Measurements from ENCODE around the gene GLRX. TPM values are rescaled to one million over a fixed set of nuclear protein-coding genes. Genes with fewer than 3 reads are reported as not detected.
A peak's percentile ranks its signal among the peaks of the same experiment; 100 is the strongest.

GLRX gene
- total and polyA plus RNA-seq, 2 of the 13 experiments (the other 11 are each of a cell fraction or from before 2014, with no cell fraction given): 63.8 to 499 TPM

GRCh38 chr5:95862671-95863382, 40.3 kb upstream of the GLRX start (continued):
- TF ChIP-seq, protein P1, sequence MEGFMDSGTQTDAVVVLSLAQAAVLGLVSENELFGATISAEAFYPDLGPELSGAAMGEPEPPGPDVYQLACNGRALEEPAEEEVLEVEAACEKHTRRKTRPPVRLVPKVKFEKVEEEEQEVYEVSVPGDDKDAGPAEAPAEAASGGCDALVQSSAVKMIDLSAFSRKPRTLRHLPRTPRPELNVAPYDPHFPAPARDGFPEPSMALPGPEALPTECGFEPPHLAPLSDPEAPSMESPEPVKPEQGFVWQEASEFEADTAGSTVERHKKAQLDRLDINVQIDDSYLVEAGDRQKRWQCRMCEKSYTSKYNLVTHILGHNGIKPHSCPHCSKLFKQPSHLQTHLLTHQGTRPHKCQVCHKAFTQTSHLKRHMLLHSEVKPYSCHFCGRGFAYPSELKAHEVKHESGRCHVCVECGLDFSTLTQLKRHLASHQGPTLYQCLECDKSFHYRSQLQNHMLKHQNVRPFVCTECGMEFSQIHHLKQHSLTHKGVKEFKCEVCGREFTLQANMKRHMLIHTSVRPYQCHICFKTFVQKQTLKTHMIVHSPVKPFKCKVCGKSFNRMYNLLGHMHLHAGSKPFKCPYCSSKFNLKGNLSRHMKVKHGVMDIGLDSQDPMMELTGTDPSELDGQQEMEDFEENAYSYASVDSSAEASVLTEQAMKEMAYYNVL (CRISPR knock-in tag; IDR thresholded peaks at IDR 0.05; ENCODE audit: borderline replicate concordance): peak; percentile 71
- TF ChIP-seq ZBTB20 (CRISPR knock-in tag; IDR thresholded peaks at IDR 0.05; ENCODE audit: borderline replicate concordance, low read depth) (peak; percentile 71; the same call in 1 of the 2 replicates), KDM5A (IDR thresholded peaks at IDR 0.05; ENCODE audit: borderline replicate concordance, low read length) (no peak), HDAC2 (CRISPR knock-in tag; IDR thresholded peaks at IDR 0.05) (peak; percentile 96), TAF1 (CRISPR knock-in tag; IDR thresholded peaks at IDR 0.05) (peak; percentile 28; the same call in 1 of the 2 replicates), PATZ1 (CRISPR knock-in tag; IDR thresholded peaks at IDR 0.05) (peak; percentile 99), MLLT10 (CRISPR knock-in tag; IDR thresholded peaks at IDR 0.05) (no peak), SRF (IDR thresholded peaks at IDR 0.05; ENCODE audit: low read depth, low read length) (no peak), YEATS4 (CRISPR knock-in tag; IDR thresholded peaks at IDR 0.05; ENCODE audit: borderline replicate concordance) (0 out of 2 replicates have a peak, but pooled peaks have one; percentile 30), ZBTB38 (CRISPR knock-in tag; IDR thresholded peaks at IDR 0.05) (no peak), ADNP (CRISPR knock-in tag; IDR thresholded peaks at IDR 0.05) (no peak), ZFY (CRISPR knock-in tag; IDR thresholded peaks at IDR 0.05) (peak; percentile 26; the same call in 1 of the 2 replicates), HHEX (CRISPR knock-in tag; IDR thresholded peaks at IDR 0.05) (peak; percentile 12; the same call in 1 of the 2 replicates), ZNF180 (CRISPR knock-in tag; IDR thresholded peaks at IDR 0.05; ENCODE audit: borderline replicate concordance, low read depth) (no peak), ZNF414 (CRISPR knock-in tag; IDR thresholded peaks at IDR 0.05) (0 out of 2 replicates have a peak, but pooled peaks have one; percentile 20), ZNF207 (IDR thresholded peaks at IDR 0.05; ENCODE audit: borderline replicate concordance) (no peak)
- TF ChIP-seq, protein P2, sequence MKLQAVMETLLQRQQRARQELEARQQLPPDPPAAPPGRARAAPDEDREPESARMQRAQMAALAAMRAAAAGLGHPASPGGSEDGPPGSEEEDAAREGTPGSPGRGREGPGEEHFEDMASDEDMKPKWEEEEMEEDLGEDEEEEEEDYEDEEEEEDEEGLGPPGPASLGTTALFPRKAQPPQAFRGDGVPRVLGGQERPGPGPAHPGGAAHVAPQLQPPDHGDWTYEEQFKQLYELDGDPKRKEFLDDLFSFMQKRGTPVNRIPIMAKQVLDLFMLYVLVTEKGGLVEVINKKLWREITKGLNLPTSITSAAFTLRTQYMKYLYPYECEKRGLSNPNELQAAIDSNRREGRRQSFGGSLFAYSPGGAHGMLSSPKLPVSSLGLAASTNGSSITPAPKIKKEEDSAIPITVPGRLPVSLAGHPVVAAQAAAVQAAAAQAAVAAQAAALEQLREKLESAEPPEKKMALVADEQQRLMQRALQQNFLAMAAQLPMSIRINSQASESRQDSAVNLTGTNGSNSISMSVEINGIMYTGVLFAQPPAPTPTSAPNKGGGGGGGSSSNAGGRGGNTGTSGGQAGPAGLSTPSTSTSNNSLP (IDR thresholded peaks at IDR 0.05; ENCODE audit: low read depth, low read length): peak; percentile 78
- TF ChIP-seq, protein P3, sequence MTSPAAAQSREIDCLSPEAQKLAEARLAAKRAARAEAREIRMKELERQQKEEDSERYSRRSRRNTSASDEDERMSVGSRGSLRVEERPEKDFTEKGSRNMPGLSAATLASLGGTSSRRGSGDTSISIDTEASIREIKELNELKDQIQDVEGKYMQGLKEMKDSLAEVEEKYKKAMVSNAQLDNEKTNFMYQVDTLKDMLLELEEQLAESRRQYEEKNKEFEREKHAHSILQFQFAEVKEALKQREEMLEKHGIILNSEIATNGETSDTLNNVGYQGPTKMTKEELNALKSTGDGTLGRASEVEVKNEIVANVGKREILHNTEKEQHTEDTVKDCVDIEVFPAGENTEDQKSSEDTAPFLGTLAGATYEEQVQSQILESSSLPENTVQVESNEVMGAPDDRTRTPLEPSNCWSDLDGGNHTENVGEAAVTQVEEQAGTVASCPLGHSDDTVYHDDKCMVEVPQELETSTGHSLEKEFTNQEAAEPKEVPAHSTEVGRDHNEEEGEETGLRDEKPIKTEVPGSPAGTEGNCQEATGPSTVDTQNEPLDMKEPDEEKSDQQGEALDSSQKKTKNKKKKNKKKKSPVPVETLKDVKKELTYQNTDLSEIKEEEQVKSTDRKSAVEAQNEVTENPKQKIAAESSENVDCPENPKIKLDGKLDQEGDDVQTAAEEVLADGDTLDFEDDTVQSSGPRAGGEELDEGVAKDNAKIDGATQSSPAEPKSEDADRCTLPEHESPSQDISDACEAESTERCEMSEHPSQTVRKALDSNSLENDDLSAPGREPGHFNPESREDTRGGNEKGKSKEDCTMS (CRISPR knock-in tag; conservative IDR thresholded peaks at IDR 0.05): no peak

Measured in HepG2 (cell line).